ENCODE measurements around the gene NSG2. TPM values are rescaled to one million over a fixed set of nuclear protein-coding genes. Genes with fewer than 3 reads are reported as not detected.

The NSG2 gene
- total RNA-seq, 1 donor: not detected

DNA sequence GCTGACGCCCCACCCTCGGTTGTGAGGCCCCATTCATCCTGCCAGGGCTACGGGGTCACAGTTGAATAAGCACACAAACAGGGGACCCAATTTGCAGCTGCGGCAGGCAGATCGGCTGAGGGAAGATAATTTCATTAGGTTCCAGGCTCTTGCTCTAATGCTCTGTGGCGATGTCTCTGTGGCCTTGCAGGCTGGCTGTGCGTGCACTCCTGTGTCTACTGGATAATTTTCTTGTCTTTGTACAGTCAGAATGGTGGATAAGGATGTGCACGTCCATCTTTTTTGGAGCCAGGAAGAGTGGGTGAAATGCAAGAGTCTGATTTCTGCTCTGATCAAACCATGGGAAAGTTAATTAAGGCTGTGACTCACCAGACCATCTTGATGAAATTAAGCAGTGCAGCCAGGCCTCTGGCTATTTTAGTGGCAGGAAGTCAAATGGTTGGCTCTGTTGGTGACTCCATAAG, 39.2 kb downstream of the NSG2 start:
- TF ChIP-seq, protein P1, sequence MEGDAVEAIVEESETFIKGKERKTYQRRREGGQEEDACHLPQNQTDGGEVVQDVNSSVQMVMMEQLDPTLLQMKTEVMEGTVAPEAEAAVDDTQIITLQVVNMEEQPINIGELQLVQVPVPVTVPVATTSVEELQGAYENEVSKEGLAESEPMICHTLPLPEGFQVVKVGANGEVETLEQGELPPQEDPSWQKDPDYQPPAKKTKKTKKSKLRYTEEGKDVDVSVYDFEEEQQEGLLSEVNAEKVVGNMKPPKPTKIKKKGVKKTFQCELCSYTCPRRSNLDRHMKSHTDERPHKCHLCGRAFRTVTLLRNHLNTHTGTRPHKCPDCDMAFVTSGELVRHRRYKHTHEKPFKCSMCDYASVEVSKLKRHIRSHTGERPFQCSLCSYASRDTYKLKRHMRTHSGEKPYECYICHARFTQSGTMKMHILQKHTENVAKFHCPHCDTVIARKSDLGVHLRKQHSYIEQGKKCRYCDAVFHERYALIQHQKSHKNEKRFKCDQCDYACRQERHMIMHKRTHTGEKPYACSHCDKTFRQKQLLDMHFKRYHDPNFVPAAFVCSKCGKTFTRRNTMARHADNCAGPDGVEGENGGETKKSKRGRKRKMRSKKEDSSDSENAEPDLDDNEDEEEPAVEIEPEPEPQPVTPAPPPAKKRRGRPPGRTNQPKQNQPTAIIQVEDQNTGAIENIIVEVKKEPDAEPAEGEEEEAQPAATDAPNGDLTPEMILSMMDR (IDR thresholded peaks at IDR 0.05; ENCODE audit: extremely low read depth, low read depth, low read length): no peak
- H3K27me3 ChIP-seq (ENCODE audit: insufficient read depth, low read length): no peaks in the 10 kb centered on the region
- no peak overlapping the region for H3K4me3 ChIP-seq (ENCODE audit: insufficient read depth, low read length)
- H3K27ac ChIP-seq (ENCODE audit: low read depth, low read length): no peak overlapping the region
- no peak for DNase-seq (ENCODE audit: insufficient read length, low spot score, missing footprints)
- H3K79me2 ChIP-seq (ENCODE audit: insufficient read depth, low read length): no peaks in the 10 kb centered on the region
- H3K36me3 ChIP-seq (ENCODE audit: insufficient read depth, low read length): no peaks in the 10 kb centered on the region
- no peak overlapping the region for H3K4me2 ChIP-seq (ENCODE audit: insufficient read depth, low read length)
- no peaks in the 10 kb centered on the region for H3K4me1 ChIP-seq (ENCODE audit: insufficient read depth, low read length)
- H4K20me1 ChIP-seq (ENCODE audit: insufficient read depth, low read length): no peaks in the 10 kb centered on the region
- H3K9me3 ChIP-seq (ENCODE audit: low read depth, low read length): no peaks in the 10 kb centered on the region
- no peak overlapping the region for H2AFZ ChIP-seq (ENCODE audit: low read length)

DNA sequence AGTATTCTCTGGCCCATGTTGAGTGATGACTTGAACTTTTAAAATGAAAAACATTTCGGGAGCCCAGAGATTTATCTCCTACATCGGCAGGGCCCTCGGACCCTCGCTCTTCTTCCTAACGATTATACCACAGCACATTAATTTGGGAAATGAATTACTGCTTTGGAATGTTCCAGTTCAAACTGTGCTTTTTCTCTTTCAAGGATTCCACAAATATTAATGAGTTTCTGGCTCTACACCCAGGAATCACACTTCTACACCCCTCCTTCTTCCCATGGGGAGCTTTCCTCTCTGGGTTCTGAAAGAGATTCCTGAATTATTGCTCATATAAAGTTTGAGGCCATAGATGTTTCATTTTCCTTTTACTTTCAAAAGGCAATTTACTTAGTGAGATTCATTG, 41.2 kb downstream of the NSG2 start:
- H3K27me3 ChIP-seq (ENCODE audit: insufficient read depth, low read length): no peaks in the 10 kb centered on the region
- H3K4me2 ChIP-seq (ENCODE audit: insufficient read depth, low read length): no peak overlapping the region
- no peak overlapping the region for H2AFZ ChIP-seq (ENCODE audit: low read length)
- H3K36me3 ChIP-seq (ENCODE audit: insufficient read depth, low read length): no peaks in the 10 kb centered on the region
- H3K79me2 ChIP-seq (ENCODE audit: insufficient read depth, low read length): no peaks in the 10 kb centered on the region
- H4K20me1 ChIP-seq (ENCODE audit: insufficient read depth, low read length): no peaks in the 10 kb centered on the region
- H3K4me3 ChIP-seq (ENCODE audit: insufficient read depth, low read length): no peak overlapping the region
- TF ChIP-seq, protein P1 (IDR thresholded peaks at IDR 0.05; ENCODE audit: extremely low read depth, low read depth, low read length): no peak
- H3K4me1 ChIP-seq (ENCODE audit: insufficient read depth, low read length): no peaks in the 10 kb centered on the region
- H3K9me3 ChIP-seq (ENCODE audit: low read depth, low read length): no peaks in the 10 kb centered on the region
- DNase-seq (ENCODE audit: insufficient read length, low spot score, missing footprints): no peak
- H3K27ac ChIP-seq (ENCODE audit: low read depth, low read length): no peak overlapping the region

DNA sequence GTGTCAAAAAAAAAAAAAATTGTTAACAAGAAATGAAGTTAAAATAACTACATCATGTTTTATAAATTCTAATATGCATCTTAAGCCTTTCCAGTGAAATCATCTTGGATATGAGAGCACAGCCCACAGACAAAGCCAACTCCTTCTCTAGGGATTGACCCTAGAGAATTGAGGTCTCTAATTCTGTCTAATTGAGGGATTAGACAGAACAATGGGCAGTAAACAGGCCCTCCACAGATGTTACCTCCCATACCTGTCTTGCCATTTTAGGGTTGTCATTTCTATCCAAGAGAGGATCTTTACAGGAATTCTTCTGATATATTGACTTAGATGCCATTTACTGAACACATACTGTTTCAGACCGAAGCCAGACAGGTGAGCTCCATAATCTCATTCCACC, 42.3 kb downstream of the NSG2 start:
- Histone ChIP-seq H3K27me3 (ENCODE audit: insufficient read depth, low read length) (no peaks in the 10 kb centered on the region), H3K79me2 (ENCODE audit: insufficient read depth, low read length) (no peaks in the 10 kb centered on the region), H3K9me3 (ENCODE audit: low read depth, low read length) (no peaks in the 10 kb centered on the region), H3K4me2 (ENCODE audit: insufficient read depth, low read length) (no peak overlapping the region), H3K4me1 (ENCODE audit: insufficient read depth, low read length) (no peaks in the 10 kb centered on the region), H3K4me3 (ENCODE audit: insufficient read depth, low read length) (no peak overlapping the region), H2AFZ (ENCODE audit: low read length) (no peak overlapping the region), H4K20me1 (ENCODE audit: insufficient read depth, low read length) (no peaks in the 10 kb centered on the region), H3K36me3 (ENCODE audit: insufficient read depth, low read length) (no peaks in the 10 kb centered on the region), H3K27ac (ENCODE audit: low read depth, low read length) (no peak overlapping the region)
- TF ChIP-seq, protein P1 (IDR thresholded peaks at IDR 0.05; ENCODE audit: extremely low read depth, low read depth, low read length): no peak
- DNase-seq (ENCODE audit: insufficient read length, low spot score, missing footprints): no peak

DNA sequence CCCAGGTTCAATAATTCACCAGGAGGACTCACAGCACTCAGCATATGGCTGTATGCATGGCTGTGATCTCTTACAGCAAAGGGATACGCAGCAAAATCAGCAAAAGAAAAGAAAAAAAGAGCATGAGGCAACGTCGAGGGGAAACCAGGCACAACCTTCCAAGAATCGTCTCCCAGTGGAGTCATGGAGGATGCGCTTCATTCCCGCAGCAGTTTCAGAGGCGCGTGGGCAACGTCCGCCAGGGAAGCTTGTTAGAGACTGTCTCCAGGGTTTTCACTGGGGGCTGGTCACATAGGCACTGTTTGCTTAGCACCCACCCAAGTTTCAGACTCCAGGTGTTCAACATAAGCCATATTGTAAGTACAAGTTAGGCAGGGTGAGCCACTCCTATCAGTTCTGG, 44.6 kb downstream of the NSG2 start:
- no peaks in the 10 kb centered on the region for H3K79me2 ChIP-seq (ENCODE audit: insufficient read depth, low read length)
- no peak overlapping the region for H3K27ac ChIP-seq (ENCODE audit: low read depth, low read length)
- no peaks in the 10 kb centered on the region for H4K20me1 ChIP-seq (ENCODE audit: insufficient read depth, low read length)
- no peaks in the 10 kb centered on the region for H3K4me1 ChIP-seq (ENCODE audit: insufficient read depth, low read length)
- no peak overlapping the region for H3K4me2 ChIP-seq (ENCODE audit: insufficient read depth, low read length)
- TF ChIP-seq, protein P1 (IDR thresholded peaks at IDR 0.05; ENCODE audit: extremely low read depth, low read depth, low read length): no peak
- no peaks in the 10 kb centered on the region for H3K9me3 ChIP-seq (ENCODE audit: low read depth, low read length)
- H3K4me3 ChIP-seq (ENCODE audit: insufficient read depth, low read length): no peak overlapping the region
- DNase-seq (ENCODE audit: insufficient read length, low spot score, missing footprints): no peak
- no peaks in the 10 kb centered on the region for H3K36me3 ChIP-seq (ENCODE audit: insufficient read depth, low read length)
- H3K27me3 ChIP-seq (ENCODE audit: insufficient read depth, low read length): no peaks in the 10 kb centered on the region
- H2AFZ ChIP-seq (ENCODE audit: low read length): no peak overlapping the region

Data from osteoblast (primary cell).